GM19043 (cell line): ENCODE results near the gene PIGZ.

Source experiments
- ATAC-seq: cut with Tn5 transposase; IDR thresholded peaks from one replicate; pipeline ENCODE4 v1.9.1; 2021; ENCODE audit warnings: low read depth; ENCODE audit not compliant: unreplicated experiment

PIGZ gene

GRCh38 chr3:197001972-197002700 is 33.5 kb upstream of the PIGZ start:
- ATAC-seq = no peak

GRCh38 chr3:197001106-197001971 is 32.7 kb upstream of the PIGZ start:
- no peak for ATAC-seq

GRCh38 chr3:197000211-197000610 is 31.6 kb upstream of the PIGZ start:
- no peak for ATAC-seq

DNA sequence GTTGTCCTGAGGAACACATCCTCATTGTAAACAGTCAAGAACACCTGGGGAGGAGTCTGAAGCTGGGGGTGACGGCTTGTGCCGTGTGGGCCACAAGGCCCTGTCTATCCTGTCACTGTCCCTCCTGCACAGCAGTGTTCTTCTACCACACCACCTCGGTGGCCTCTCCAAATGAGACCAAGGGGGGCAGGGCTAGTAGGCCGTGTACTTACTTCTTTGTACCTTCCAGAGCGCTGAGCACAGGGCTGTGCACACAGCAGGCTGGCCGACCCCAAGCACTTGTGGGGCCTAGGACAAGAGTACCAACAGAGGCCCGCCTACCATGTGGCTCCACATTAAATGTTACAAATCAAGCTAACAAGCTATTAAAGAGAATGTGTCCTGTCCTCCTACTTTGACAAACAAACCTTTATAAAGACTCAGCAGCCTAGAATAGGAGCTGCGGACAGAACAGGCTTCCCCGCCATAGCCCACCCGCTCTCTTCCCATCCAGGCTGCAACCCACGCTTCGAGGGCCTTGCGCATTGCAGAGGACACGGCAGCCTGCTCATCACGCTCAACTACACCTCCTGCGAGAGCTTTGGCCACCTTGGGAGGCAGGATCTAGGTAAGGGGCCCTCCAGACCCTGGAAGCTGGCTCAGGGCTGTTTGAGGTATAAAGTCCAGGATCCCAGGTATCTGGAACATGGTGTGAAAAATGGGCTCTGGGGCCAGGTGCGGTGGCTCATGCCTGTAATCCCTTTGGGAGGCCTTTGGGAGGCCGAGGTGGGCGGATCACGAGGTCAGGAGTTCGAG is 30.5 kb upstream of the PIGZ start:
- no peak for ATAC-seq

DNA sequence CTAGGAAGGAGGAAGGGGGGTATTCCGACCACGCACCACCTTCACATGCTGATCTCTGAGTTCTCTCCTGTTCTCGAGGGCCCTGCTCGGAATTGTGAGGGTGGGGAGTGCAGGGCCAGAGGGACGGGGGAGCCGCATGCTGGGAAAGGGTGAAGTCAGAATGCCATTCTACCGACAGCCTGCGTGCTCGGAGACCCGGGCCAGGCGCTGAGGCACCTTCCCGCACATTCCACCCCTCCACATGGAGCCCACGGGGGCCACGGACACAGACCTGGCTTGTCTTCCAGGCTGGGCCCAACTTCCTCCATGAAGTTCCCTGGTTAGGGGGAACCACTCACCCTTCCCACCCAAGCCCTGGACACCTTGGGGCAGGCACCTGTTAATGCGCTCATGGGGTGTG is 28.7 kb upstream of the PIGZ start:
- ATAC-seq = no peak

DNA sequence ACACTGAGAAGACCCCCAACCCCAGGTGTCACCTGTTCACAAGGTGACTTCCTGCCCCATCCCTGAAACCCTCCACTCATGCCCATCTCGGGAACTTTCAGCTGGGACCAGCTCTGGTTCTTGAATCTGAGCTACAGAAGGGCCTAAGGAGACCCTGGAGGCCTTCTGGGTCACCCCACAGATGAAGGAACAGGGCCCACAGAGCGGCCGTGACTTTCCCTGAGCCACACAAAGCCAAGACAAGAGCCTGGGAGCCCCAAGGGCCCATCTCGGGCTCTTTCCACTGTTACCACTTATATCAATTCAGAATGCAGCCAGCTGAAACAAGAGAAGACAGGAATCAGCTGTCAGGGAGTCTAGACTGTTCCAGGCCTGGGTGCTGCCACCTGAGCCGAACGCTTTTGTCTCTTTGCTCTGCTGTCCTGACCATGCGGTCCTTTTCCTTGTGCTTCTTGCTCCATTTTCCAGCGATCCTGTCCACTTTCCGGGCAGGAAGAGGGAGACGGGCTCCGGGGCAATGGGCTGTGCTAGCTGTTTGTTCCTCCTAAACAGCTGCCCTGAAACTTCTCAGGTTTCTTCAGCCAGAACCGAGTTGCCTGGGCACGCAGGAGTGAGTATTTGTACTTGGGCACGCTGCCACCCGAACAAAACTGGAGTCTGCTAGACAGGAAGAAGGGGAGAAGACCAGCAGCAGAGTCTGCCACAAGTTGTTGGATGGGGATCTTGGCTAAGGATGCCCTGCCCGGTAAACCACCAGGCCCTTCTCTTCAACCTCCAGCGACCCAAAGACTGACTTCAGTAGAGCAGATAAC is 28.0 kb upstream of the PIGZ start:
- no peak for ATAC-seq

GRCh38 chr3:196995646-196996355 is 27.2 kb upstream of the PIGZ start:
- ATAC-seq = no peak

DNA sequence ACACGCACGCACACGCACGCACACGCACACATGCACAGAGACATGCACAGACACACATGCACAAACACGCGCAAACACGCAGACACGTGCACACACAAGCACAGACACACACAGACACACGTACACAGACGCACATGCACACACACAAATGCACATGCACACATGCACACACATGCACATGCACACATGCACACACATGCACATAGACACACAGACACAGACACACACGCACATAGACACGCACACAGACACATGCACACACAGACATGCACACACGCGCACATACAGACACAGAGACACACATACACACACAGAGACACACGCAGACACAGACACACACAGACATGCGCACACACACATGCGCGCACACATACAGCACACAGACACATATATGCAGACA is 26.4 kb upstream of the PIGZ start:
- ATAC-seq = no peak

DNA sequence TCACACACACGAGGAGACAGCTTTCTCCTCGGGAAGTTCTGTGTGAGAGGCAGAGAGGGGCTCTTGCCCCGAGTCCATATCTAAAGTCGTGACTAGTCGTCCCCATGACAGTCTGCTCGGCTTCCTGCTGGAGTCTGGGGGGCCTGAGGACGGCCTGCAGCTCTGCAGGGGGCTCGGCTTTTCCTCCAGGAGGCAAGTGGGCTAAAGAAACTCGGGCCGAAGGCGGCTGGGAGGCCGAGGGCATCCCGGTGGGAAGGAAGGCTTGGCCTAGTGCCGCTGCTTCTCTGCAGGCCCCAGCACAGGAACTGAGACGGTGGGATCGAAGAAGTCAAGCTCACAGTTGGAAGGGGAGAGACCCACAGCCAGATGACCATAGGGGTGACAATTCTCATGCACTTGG is 25.4 kb upstream of the PIGZ start:
- no peak for ATAC-seq

- no peak for ATAC-seq
Measured at GRCh38 chr3:196992461-196993065, 23.9 kb upstream of the PIGZ start.

DNA sequence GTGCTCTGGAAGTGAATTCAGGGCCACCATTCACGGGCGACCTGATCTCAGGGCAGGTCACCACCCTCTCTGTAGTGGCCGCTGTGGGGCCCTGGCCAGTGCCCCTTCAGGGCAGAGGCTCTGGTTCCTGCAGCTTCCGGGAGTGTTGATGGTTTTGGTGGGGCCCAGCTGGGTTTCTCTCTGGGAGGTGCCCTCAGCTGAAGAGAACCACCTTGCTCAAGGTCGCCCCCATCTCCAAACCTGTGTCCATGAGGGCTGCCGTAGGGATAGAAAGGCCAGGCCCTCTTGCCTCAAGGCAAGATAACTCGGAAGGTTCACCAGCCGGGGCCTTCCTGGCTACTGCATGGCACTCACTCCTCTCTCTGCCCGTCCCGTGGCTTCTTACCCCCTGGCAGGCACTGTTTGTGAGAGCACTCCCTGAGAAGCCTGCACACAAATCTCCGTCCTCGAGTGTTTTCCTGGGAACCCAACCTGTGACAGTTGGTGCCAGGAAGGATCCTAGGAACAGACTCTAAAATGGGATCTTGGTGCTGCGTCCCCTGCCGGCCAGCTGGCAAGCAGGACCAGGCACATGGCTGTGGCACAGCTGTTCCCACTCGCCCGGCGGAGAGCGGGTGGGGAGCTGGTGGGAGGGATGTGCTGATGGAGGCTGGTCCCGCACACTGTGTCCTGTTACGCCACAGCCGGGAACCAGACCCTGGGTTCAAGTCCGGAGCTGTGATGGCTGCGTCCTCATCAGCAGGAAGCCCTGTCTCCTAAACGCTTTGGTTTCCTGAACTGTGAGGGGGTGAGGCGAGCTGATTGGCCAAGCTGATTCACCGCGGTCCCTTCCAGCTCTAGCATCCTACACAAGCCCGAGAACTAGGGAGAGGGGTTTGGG is 23.2 kb upstream of the PIGZ start:
- no peak for ATAC-seq

GRCh38 chr3:196990601-196991007 is 22.0 kb upstream of the PIGZ start:
- ATAC-seq = no peak

DNA sequence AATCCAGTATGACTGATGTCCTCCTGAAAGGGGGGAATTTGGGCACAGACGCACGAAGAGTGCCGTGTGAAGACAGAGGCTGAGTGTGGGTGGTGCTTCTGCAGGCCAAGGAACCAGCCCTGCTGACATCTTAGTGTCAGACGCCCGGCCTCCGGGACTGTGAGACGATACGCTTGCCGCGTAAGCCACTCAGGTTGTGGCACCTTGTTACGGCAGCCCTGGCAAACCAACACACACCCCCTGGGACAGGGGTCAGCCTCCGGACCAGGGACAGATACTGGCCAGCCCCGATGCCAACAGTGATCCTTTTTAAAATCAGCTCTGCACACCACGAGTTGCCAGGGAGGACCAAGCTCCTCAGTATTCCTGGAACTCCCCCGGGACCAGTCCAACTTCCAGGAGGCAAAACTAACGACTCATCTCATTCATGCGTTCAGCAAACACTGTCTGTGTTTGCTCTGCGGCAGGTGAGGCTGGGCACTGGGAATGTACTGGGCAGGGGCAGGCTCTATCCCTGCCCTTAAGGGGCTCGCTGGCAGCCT is 21.2 kb upstream of the PIGZ start:
- ATAC-seq = no peak

DNA sequence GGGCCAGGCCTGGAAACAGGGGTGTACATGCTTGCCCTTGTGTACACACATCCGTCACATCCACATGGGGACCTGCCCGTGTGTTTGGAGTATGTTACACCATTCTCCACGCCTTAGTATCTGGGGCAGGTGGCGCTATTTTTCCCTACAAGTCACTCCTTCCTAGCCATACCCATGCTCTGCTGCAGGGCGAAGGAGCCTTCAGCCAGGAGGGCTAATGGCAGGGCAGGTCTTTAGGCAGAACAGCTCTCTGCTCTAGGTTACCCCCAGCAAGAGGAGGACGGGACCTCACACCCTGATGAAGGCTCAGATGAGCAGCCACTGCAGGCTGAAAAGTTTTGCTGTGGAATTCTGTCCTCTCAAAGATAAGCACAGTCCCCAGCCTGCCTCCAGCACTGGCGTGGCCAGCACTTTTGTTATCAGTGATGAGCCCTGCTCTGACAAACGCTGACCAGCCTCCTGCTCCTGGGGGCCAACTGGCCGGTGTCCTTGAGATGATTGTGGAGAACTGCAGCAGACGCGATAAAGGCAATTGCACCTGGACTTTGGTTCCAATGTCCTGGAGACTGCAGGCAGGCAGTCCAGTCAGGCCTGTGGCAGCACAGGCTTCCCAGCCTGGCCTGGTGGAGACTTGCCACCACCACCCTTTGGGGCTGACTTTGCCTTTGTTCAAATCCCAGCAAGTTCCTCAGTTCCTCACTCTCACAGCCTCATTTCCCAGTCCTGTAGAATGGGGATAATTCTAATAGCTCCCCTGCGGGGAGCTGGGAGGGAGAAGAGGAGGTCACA is 19.8 kb upstream of the PIGZ start:
- ATAC-seq = no peak

- ATAC-seq = no peak
Measured at GRCh38 chr3:196987022-196987421, 18.4 kb upstream of the PIGZ start.

DNA sequence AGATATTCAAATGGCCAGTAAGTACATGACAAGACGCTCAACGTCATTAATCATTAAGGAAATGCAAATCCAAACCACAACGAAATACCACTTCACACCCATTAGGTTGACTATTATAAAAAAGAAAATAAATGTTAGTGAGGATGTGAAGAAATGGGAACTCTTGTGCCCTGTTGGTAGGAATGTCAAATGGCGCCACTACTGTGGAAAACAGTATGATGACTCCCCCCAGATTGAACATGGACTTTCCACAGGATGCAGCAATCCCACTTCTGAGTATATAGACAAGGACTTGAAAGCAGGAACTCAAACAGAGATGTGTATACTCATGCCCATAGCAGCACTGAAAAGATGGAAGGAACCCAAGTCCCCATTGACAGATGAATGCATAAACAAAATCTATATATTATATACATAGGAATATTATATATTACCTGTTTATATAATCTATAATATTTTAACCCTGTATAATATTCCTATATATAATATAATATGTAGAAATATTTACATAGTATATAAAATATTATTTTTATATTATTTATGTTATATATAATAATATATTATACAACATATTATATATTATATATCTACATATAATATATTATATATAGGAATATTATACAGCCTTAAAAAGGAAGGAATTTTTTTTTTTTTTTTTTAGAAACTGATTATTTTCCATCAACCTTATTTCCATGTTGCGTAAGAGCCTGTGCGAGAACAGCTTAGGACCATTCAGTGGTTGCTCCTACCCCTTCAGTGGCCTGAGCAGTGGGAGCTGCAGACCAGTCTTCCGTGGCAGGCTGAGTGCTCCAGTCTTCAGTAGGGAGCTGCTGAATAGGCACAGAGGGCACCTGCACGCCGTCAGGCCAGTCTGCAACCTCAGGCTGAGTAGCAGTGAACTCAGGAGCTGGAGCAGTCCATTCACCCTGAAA is 17.6 kb upstream of the PIGZ start:
- ATAC-seq = no peak
